GM06990 (cell line): ENCODE measurements around the gene MPIG6B.

Source experiments
- DNase-seq: peaks from one replicate; pipeline ENCODE4 v3.0.0-alpha.2; 2011; ENCODE audit not compliant: insufficient read length; ENCODE audit errors: extremely low read depth
- H3K27me3 ChIP-seq: replicated peaks from 2 replicates; pipeline ENCODE4 v1.6.0; 2011; ENCODE audit warnings: low read length; ENCODE audit not compliant: control insufficient read depth, insufficient read depth
- H3K36me3 ChIP-seq: 2 replicates; pipeline ENCODE4 v1.5.1; 2011; ENCODE audit warnings: low read length; ENCODE audit not compliant: control insufficient read depth, insufficient read depth
- H3K4me3 ChIP-seq: replicated peaks from 2 replicates; pipeline ENCODE4 v1.5.1; 2011; ENCODE audit warnings: low read depth, mild to moderate bottlenecking, control low read depth, low read length
- CTCF ChIP-seq: IDR thresholded peaks from 2 replicates; pipeline ENCODE4 v1.5.1; 2011; ENCODE audit warnings: low read length, control low read depth, mild to moderate bottlenecking, inconsistent platforms; ENCODE audit not compliant: insufficient read depth, poor library complexity, severe bottlenecking

The MPIG6B gene

GRCh38 chr6:31732029-31732428 is 8.9 kb downstream of the MPIG6B start:
- TF ChIP-seq CTCF, result no peak
- no peak overlapping the region for H3K4me3 ChIP-seq
- no peaks in the 10 kb centered on the region for H3K27me3 ChIP-seq
- no peak for DNase-seq
- H3K36me3 ChIP-seq, result peaks cover 11% of the 10 kb centered on the region

GRCh38 chr6:31733734-31734133 is 10.6 kb downstream of the MPIG6B start:
- DNase-seq, result no peak
- no peaks in the 10 kb centered on the region for H3K27me3 ChIP-seq
- peaks cover 11% of the 10 kb centered on the region for H3K36me3 ChIP-seq
- TF ChIP-seq CTCF, result no peak
- peak overlapping the region; percentile 84; the same call in 1 of the 2 replicates for H3K4me3 ChIP-seq

GRCh38 chr6:31734247-31734820 is 11.2 kb downstream of the MPIG6B start:
- Histone ChIP-seq H3K4me3 (peak overlapping the region; percentile 84), H3K36me3 (peaks cover 11% of the 10 kb centered on the region), H3K27me3 (no peaks in the 10 kb centered on the region)
- DNase-seq, result no peak
- no peak for TF ChIP-seq CTCF

- peak overlapping the region; percentile 84 for H3K4me3 ChIP-seq
- H3K36me3 ChIP-seq, result peaks cover 11% of the 10 kb centered on the region
- H3K27me3 ChIP-seq, result no peaks in the 10 kb centered on the region
- TF ChIP-seq CTCF, result no peak
- peak; percentile 73 for DNase-seq
Measured at GRCh38 chr6:31734821-31735406, 11.7 kb downstream of the MPIG6B start.

- peak; percentile 87 for DNase-seq
- TF ChIP-seq CTCF, result no peak
Measured at GRCh38 chr6:31736021-31736767, 13.0 kb downstream of the MPIG6B start, which contains the start of gene CLIC1. Gene CLIC1 (minus strand): TSS chr6:31736530. CDS start chr6:31736300, 230 bp downstream.

More at GRCh38 chr6:31736021-31736767, 13.0 kb downstream of the MPIG6B start, which contains the start of gene CLIC1:
- peak within 1 kb of the TSS; percentile 84 for H3K4me3 ChIP-seq
- peaks cover 11% of the 10 kb centered on the region for H3K36me3 ChIP-seq
- no peaks in the 10 kb centered on the region for H3K27me3 ChIP-seq
